H7 (cell line): Measurements from ENCODE around the gene QRICH1. TPM values are rescaled to one million over a fixed set of nuclear protein-coding genes. Genes with fewer than 3 reads are reported as not detected.

ENCODE experiments used
- DNase-seq: peaks from one replicate; pipeline ENCODE4 v3.0.0; 2012
- H3K27me3 ChIP-seq: 2 replicates; pipeline ENCODE4 v1.6.0; 2011; ENCODE audit warnings: mild to moderate bottlenecking, low read length; ENCODE audit not compliant: control insufficient read depth, insufficient read depth
- H3K36me3 ChIP-seq: replicated peaks from 2 replicates; pipeline ENCODE4 v1.5.1; 2011; ENCODE audit warnings: low read length; ENCODE audit not compliant: control insufficient read depth, insufficient read depth
- H3K4me3 ChIP-seq: 2 replicates; pipeline ENCODE4 v1.5.1; 2011; ENCODE audit warnings: low read depth, mild to moderate bottlenecking, control low read depth, low read length, moderate library complexity; ENCODE audit not compliant: insufficient read depth
- total RNA-seq: library from RNA; depleted of rRNA; stranded (reverse); fragments of >200 nt; shearing (Covaris generic); gene quantifications from 2 replicates; pipeline ENCODE4 v1.2.3, GENCODE V29; 2014

The QRICH1 gene
- total RNA-seq, 1 experiment from 2014 or later, result 137 TPM

- Histone ChIP-seq H3K27me3 (no peaks in the 10 kb centered on the region), H3K4me3 (no peak overlapping the region), H3K36me3 (peaks cover 51% of the 10 kb centered on the region)
- DNase-seq, result no peak
Measured at GRCh38 chr3:49100046-49100615, 6.3 kb upstream of the QRICH1 start.

DNA sequence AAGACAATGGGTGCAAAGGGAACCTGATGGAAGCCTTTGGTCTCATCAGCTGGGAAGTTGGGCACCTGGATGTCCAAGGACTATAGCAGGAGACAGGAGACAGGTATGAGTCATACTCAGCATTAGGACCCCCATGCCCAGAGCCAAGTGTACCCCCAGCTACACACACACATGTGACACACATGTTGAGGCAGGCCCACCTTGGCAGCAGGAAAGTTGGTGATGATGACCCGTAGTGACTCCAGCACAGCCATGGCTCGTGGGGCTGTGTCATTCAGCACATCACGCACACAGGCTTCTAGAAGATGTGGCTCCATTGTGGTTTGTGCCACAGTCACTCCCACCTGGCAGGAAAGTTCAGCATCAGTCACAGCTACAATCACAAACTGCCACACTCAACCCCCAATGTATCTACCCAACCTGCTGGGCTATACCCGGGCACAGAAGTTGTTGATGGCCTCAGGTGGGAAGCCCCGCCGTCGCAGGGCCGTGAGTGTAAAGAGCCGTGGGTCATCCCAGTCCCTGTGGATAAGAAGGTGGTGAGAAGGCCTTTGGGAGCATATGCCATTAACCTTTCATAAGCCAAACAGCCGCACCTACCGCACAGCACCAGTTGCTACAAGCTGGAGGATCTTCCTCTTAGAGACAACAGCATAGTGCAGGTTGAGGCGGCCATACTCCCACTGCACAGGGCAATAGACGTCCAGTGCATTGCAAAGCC lies 5.2 kb upstream of the QRICH1 start:
- peaks cover 51% of the 10 kb centered on the region for H3K36me3 ChIP-seq
- H3K4me3 ChIP-seq, result no peak overlapping the region
- no peaks in the 10 kb centered on the region for H3K27me3 ChIP-seq
- no peak for DNase-seq

DNA sequence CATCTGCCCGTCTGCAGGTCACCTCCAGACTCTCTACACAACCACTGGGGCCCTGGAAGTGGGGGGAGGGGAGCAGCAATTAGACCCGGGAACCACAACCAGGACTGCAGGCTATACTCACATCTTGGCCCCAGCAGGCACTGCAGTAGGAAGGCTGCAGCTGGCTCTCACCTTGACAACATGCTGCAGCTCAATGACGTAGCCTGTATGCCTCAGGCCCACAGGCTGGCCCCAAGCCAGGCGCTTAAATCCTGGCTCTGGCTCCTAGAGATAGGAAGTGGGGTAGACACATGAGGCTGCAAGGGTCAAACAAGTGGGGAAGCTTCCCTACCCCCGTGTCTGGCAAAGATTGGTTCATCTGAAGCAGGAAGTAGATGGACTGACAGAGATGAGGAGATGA lies 4.6 kb upstream of the QRICH1 start:
- H3K4me3 ChIP-seq, result no peak overlapping the region
- H3K27me3 ChIP-seq, result no peaks in the 10 kb centered on the region
- peaks cover 51% of the 10 kb centered on the region for H3K36me3 ChIP-seq
- no peak for DNase-seq

DNA sequence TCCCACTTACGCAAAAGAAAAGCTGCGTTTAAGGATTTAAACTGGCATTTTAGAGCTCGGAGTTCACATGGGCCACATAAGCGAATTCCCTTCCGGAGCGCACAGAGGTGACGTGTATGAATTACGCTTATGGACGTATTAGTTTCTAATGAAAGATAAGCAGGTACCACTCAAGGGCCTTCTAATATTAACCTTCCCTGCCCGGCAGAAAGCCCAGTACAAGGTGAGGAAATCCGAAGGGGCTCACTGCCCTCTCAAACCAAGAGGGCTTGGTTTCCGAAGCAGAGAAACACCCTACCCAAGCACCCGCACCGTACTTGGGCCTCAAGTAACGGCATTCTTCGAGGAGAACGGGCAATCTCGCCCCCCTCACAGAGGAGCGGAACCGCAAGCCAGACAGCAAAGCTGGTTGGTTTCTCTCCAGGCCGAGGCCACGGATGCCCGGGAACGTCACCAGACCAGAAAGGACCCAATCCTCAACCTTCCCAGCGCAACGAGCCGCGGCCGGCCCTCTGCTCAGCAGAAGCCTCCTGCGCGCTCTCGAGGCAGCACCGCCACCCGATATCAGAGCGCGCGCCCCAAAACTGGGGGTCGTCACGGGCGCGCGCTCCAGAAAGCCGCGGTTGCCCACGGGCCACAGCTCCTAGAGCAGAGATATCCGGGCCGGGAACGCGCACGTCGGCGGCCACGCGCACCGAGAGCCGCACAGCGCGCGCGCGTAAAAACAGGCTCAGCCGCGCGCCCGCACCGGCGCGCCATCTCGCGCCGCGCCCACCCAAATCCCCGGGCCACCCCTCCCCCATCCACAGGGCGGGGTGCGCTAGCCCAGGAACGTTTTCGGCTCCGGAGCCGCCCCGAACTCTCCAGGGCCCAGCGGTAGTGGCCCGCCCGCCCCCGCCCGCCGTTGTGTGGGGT lies 676 bp downstream of the QRICH1 start:
- H3K4me3 ChIP-seq, result peak overlapping the region; percentile 93
- peak; percentile 97 for DNase-seq
- no peaks in the 10 kb centered on the region for H3K27me3 ChIP-seq
- peaks cover 8% of the 10 kb centered on the region for H3K36me3 ChIP-seq

GRCh38 chr3:49081429-49081828 lies 12.4 kb downstream of the QRICH1 start:
- no peak overlapping the region for H3K4me3 ChIP-seq
- H3K27me3 ChIP-seq, result no peaks in the 10 kb centered on the region

DNA sequence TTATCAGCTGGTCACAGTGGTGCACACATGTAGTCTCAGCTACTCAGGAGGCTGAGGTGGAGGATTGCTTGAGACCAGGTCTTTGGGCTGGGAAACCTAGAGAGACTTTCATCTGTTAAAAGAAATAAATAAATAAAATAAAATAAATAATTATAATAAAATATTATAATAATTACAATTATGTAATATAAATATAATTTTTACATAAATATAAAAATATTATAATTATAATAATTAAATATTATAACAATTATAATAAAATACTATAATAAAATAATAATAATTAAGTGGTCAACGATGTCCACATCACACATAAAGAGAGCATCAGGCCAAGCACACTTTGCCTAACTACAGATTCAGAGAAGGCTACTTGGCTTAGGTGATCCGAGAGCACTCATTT lies 14.6 kb downstream of the QRICH1 start:
- no peak for DNase-seq
- Histone ChIP-seq H3K36me3 (peaks cover 22% of the 10 kb centered on the region), H3K27me3 (no peaks in the 10 kb centered on the region), H3K4me3 (no peak overlapping the region)

More at GRCh38 chr3:49081429-49081828, 12.4 kb downstream of the QRICH1 start:
- H3K36me3 ChIP-seq, result peaks cover 9% of the 10 kb centered on the region
- no peak for DNase-seq

- DNase-seq, result no peak
- Histone ChIP-seq H3K4me3 (no peak overlapping the region), H3K27me3 (no peaks in the 10 kb centered on the region), H3K36me3 (peaks cover 24% of the 10 kb centered on the region)
Measured at GRCh38 chr3:49076646-49077045, 17.2 kb downstream of the QRICH1 start.

DNA sequence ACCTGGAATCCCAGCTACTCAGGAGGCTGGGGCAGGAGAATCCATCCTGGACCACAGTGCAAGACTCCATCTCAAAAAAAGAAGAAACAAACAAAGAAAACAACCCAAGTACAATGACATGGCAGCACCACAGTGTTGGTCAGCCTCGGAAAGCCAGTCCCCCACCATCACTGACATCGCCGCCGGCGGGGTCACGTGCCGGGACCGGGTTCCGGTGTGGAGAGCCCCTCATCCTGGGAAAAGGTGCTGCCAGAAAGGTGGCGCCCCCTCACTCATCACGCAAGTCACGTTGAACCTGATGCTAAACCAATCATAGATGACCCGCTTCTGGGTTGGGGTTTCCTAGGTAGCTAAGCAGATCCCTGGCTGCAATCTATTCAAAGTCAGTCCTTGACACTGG lies 17.8 kb downstream of the QRICH1 start:
- no peak overlapping the region for H3K4me3 ChIP-seq
- no peak for DNase-seq
- peaks cover 24% of the 10 kb centered on the region for H3K36me3 ChIP-seq
- no peaks in the 10 kb centered on the region for H3K27me3 ChIP-seq

DNA sequence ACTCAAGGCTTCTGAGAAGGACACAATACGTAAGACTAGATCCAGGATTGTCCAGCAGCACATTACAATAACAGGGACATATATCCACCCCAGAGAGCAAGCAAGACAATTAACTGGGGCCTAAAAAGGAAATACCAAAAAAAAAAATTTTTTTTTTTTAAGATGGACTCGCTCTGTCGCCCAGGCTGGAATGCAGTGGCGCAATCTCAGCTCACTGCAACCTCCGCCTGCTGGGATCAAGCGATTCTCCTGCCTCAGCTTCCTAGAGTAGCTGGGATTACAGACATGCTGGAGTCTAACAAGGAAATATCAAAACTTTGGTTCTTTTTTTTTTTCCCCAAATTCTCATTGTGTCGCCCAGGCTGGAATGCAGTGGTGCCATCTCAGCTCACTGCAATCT lies 35.9 kb downstream of the QRICH1 start:
- peaks cover 26% of the 10 kb centered on the region for H3K36me3 ChIP-seq
- H3K4me3 ChIP-seq, result no peak overlapping the region
- no peaks in the 10 kb centered on the region for H3K27me3 ChIP-seq
- no peak for DNase-seq

DNA sequence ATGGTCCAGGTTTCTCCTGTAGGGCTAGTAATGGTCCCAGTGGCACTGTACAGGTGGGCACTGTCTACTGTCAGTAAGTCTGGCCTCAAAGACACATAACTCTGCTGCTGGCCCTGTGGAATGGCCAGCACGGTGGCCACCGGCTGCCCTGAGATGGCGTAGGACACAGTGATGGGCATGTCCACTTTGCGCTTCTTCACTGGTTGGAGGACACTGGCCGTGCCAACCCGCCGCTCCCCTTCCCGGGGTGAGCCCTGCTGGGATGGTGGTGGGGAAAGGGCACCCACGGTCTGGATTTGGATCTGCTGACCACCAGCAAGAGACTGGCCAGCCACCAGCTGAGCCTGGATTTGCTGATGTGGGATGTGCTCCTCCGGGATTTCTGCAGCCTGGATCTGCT lies 36.6 kb downstream of the QRICH1 start:
- peaks cover 26% of the 10 kb centered on the region for H3K36me3 ChIP-seq
- no peak for DNase-seq
- no peaks in the 10 kb centered on the region for H3K27me3 ChIP-seq

DNA sequence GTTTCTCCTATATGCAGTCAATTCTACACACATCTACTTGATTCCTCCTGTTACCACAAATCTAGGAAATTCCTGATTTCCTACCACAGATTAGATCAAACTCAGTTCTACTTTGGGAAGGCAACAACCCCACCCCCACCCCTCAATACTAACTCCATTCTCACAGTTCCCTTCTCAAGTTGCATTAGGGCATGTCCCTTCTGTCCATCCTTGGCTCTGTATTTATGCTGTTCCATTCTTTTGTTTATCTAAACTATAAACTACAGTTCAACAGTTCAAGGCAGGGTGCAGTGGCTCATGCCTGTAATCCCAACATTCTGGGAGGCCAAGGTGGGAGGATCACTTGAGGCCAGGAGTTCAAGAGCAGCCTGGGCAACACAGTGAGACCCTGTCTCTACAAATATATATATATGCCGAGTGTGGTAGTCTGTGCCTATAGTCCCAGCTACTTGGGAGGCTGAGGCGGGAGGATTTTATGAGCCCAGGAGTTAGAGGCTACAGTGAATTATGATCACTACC lies 39.5 kb downstream of the QRICH1 start:
- no peak overlapping the region for H3K4me3 ChIP-seq
- no peak for DNase-seq
- H3K27me3 ChIP-seq, result no peaks in the 10 kb centered on the region
- H3K36me3 ChIP-seq, result peaks cover 27% of the 10 kb centered on the region

More for the DNA sequence above, 36.6 kb downstream of the QRICH1 start:
- H3K4me3 ChIP-seq, result no peak overlapping the region

DNA sequence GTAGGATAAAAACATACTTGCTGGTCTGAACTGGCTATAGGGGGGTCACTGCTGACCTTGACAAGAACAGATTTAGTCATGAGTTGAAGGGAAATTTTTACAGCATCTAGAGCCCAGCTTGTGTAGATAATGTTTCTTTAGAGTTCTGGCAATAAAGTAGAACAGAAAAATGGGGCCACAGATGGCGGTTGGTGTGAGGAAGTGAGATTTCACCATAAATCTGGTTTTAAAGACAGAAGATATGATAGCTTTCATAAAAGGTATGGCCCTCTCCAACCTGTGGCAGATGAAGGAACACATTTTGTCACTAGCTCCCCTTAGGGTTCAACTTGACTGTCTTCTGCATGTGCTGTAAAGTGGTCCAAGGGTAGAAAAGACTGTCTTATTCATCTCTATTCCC lies 40.3 kb downstream of the QRICH1 start:
- no peaks in the 10 kb centered on the region for H3K27me3 ChIP-seq
- no peak for DNase-seq
- peaks cover 27% of the 10 kb centered on the region for H3K36me3 ChIP-seq
- H3K4me3 ChIP-seq, result no peak overlapping the region

GRCh38 chr3:49035281-49035680 lies 58.6 kb downstream of the QRICH1 start:
- no peaks in the 10 kb centered on the region for H3K27me3 ChIP-seq
- no peak for DNase-seq
- no peak overlapping the region for H3K4me3 ChIP-seq
- peaks cover 29% of the 10 kb centered on the region for H3K36me3 ChIP-seq

- no peak for DNase-seq
- Histone ChIP-seq H3K27me3 (no peaks in the 10 kb centered on the region), H3K36me3 (peaks cover 29% of the 10 kb centered on the region), H3K4me3 (no peak overlapping the region)
Measured at GRCh38 chr3:49034650-49035049, 59.2 kb downstream of the QRICH1 start.
